Body of pancreas (tissue), 4 donors: ENCODE results near the gene TMEM156.

Experiments used
- CTCF ChIP-seq, 7 experiments: fragments of 450-650 bp in 4 of 7; fragments of 200-600 bp in 3 of 7; sonication (generic) in 3 of 7; IDR thresholded peaks; one replicate each; pipeline ENCODE4 v1.5.1; 2016 to 2019; ENCODE audit warnings: antibody characterized with exemption in 7 of 7
- POLR2A ChIP-seq, 3 donors: fragments of 450-650 bp; IDR thresholded peaks; one replicate each; pipeline ENCODE4 v1.6.1; 2016; ENCODE audit warnings: antibody characterized with exemption in 3 of 3, mild to moderate bottlenecking in 2 of 3

DNA sequence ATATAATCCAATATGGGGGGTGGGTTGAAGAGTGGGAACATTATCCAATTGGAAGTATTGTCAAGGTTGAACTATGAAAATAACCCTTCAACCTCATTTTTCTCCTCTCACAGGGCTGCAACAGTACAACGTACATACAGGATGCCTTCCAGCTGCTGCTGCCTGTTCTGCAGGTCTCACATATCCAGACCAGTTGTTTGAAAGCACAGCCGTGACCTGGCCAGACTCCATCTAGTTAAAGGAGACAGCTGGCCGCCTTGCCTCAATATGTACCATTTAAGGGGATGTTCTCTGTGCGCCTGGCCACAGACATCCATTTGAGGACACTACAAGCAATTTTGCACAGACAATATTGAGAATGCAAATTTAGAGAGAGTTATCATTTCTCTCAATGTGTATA, 88.9 kb downstream of the TMEM156 start:
- TF ChIP-seq CTCF (IDR thresholded peaks at IDR 0.05) (no peak), POLR2A (IDR thresholded peaks at IDR 0.05) (no peak)
